Neural crest cell (in vitro differentiated cells): Measurements from ENCODE around the gene RNH1. TPM values are rescaled to one million over a fixed set of nuclear protein-coding genes. Genes with fewer than 3 reads are reported as not detected.
"Not testable (repeated sequence)": the region's sequence is repeated elsewhere in the genome, so short reads cannot be mapped to it uniquely, and the experiment has no call there.

ENCODE experiments used
- DNase-seq: peaks from one replicate; pipeline ENCODE4 v3.0.0; 2021; ENCODE audit warnings: low read depth, mixed read lengths, low spot score
- H3K27ac Mint-ChIP-seq: one replicate; pipeline ENCODE4 v1.8.0; 2021; ENCODE audit warnings: mild to moderate bottlenecking, mixed read lengths; ENCODE audit not compliant: unreplicated experiment
- H3K27me3 Mint-ChIP-seq: 2 replicates; pipeline ENCODE4 v1.8.0; 2021; ENCODE audit warnings: low read depth, mild to moderate bottlenecking, mixed read lengths
- H3K36me3 Mint-ChIP-seq: 2 replicates; pipeline ENCODE4 v1.8.0; 2021; ENCODE audit warnings: low read depth, mild to moderate bottlenecking, mixed read lengths
- H3K4me1 Mint-ChIP-seq: 2 replicates; pipeline ENCODE4 v1.8.0; 2021; ENCODE audit warnings: mixed read lengths
- H3K4me3 Mint-ChIP-seq: one replicate; pipeline ENCODE4 v1.8.0; 2021; ENCODE audit warnings: mild to moderate bottlenecking, mixed read lengths
- H3K9me3 Mint-ChIP-seq: 2 replicates; pipeline ENCODE4 v1.8.0; 2021; ENCODE audit warnings: mixed read lengths
- total RNA-seq: library from RNA; stranded (reverse); gene quantifications from 2 replicates; pipeline ENCODE4 v1.2.1, GENCODE V29; 2021
- TF ChIP-seq, protein P1 (sequence below): fragments of 200-600 bp; sonication (generic); conservative IDR thresholded peaks from 2 replicates; pipeline ENCODE4 v1.5.0; 2021; ENCODE audit warnings: antibody characterized with exemption, mild to moderate bottlenecking

The RNH1 gene
- total RNA-seq, 1 donor from 2014 or later: 71.1 TPM

DNA sequence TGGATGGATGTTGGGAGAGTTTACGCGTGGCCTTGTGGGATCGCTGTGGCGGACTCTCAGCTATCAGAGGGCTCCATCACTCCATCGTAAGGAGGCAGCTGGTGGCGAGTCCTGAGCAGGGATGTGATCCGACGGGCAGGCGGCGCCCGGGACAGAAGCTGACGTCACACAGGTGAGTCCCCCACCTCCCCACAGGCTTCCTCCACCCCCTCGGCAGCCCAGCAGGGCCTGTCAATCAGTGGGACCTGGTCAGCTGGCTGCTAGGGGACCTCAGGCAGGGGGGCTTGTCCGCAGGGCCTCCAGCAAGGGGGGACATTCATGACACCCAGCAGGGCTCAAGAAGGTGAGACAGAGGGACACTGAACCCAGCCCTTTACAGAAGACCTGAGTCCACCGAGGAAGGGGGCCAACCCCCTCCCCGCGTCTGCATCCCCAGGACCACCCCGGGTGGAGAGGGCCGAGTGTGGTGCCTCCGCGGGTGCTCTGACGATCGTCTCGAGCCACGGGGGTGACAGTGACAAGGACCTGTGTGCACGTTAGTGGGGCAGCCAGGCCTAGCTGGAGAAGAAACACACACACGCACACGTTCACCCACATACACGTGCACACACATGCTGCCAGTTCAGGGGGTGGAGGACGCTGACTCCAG, 21.2 kb upstream of the RNH1 start:
- TF ChIP-seq, protein P1, sequence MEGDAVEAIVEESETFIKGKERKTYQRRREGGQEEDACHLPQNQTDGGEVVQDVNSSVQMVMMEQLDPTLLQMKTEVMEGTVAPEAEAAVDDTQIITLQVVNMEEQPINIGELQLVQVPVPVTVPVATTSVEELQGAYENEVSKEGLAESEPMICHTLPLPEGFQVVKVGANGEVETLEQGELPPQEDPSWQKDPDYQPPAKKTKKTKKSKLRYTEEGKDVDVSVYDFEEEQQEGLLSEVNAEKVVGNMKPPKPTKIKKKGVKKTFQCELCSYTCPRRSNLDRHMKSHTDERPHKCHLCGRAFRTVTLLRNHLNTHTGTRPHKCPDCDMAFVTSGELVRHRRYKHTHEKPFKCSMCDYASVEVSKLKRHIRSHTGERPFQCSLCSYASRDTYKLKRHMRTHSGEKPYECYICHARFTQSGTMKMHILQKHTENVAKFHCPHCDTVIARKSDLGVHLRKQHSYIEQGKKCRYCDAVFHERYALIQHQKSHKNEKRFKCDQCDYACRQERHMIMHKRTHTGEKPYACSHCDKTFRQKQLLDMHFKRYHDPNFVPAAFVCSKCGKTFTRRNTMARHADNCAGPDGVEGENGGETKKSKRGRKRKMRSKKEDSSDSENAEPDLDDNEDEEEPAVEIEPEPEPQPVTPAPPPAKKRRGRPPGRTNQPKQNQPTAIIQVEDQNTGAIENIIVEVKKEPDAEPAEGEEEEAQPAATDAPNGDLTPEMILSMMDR: no peak
- Mint-ChIP-seq H3K4me3 (no peak overlapping the region), H3K9me3 (no peaks in the 10 kb centered on the region), H3K36me3 (no peaks in the 10 kb centered on the region), H3K27ac (no peak overlapping the region), H3K27me3 (no peaks in the 10 kb centered on the region), H3K4me1 (no peaks in the 10 kb centered on the region)
- no peak for DNase-seq

DNA sequence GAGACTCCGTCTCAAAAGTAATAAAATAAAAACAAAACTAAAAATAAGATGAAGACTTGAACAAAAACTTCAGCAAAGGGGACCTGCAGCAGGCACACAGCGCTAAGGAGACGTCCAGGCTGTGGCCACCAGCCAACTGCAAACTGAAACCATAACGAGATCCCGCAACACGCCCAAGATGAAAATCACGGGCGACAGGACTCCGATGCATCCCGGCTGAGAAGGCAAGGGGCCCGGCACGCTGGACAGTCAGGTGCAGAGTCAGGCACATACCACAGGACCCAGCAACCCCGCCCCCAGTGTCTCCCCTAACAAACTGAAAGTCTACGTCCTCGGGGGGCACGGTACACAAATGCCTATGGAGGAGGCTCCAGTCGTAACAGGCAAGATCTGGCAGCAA, 19.1 kb upstream of the RNH1 start:
- Mint-ChIP-seq H3K4me3 (no peak overlapping the region), H3K4me1 (no peaks in the 10 kb centered on the region), H3K9me3 (no peaks in the 10 kb centered on the region), H3K36me3 (no peaks in the 10 kb centered on the region), H3K27ac (no peak overlapping the region), H3K27me3 (no peaks in the 10 kb centered on the region)
- no peak for DNase-seq
- TF ChIP-seq, protein P1: no peak

- Mint-ChIP-seq H3K4me1 (peaks cover 4% of the 10 kb centered on the region), H3K36me3 (peaks cover 21% of the 10 kb centered on the region), H3K9me3 (peaks cover 3% of the 10 kb centered on the region), H3K4me3 (no peak overlapping the region), H3K27ac (no peak overlapping the region), H3K27me3 (no peaks in the 10 kb centered on the region)
- TF ChIP-seq, protein P1: no peak
- DNase-seq: no peak
Measured at GRCh38 chr11:521177-521688, 14.2 kb upstream of the RNH1 start.

- H3K27ac Mint-ChIP-seq: no peak overlapping the region
- peaks cover 24% of the 10 kb centered on the region for H3K36me3 Mint-ChIP-seq
- DNase-seq: no peak
- H3K4me3 Mint-ChIP-seq: peak overlapping the region; percentile 47
- H3K4me1 Mint-ChIP-seq: peaks cover 4% of the 10 kb centered on the region
- TF ChIP-seq, protein P1: no peak
- no peaks in the 10 kb centered on the region for H3K27me3 Mint-ChIP-seq
- H3K9me3 Mint-ChIP-seq: peaks cover 3% of the 10 kb centered on the region
Measured at GRCh38 chr11:520428-521176, 13.6 kb upstream of the RNH1 start.

DNA sequence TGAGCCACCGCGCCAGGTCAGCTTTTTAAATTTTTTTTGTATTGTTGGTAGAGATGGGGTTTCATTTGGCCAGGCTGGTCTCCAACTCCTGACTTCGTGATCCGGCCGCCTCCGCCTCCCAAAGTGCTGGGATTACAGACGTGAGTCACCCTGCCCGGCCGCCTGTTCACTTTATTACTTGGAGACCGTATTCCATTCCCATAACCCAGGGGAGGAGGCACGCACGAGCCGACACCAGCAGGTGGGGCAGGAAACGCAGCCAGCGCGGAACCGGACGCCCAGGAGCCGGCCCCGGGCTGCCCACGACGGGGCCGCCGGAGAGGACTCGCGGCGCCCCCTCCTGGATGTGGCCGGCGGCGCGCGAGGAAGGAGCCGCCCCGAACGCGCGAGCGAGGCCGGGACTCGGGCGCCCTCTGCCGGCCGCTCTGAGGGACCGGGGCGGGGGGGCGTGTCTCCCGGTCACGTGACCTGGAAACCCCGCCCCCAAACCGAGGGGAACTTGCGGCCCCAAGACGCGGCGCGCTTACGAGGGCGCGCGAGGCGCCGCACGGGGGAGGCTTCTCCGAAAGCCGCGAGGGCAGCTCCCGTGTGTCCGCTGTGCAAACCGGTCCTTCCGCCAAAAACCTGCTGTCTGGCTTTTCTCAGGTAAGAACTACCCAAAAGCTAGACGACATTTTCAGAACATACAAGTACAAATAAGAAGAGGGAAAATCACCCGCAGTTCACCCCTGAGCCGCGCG, 11.6 kb upstream of the RNH1 start:
- TF ChIP-seq, protein P1: peak; percentile 99
- Mint-ChIP-seq H3K9me3 (peaks cover 3% of the 10 kb centered on the region), H3K4me3 (no peak overlapping the region)

GRCh38 chr11:516918-517685, 10.1 kb upstream of the RNH1 start:
- not testable (repeated sequence) for H3K4me3 Mint-ChIP-seq, H3K27me3 Mint-ChIP-seq, DNase-seq, H3K4me1 Mint-ChIP-seq, H3K9me3 Mint-ChIP-seq, H3K27ac Mint-ChIP-seq
- H3K36me3 Mint-ChIP-seq: peaks cover 33% of the 10 kb centered on the region

More for the DNA sequence above, 11.6 kb upstream of the RNH1 start:
- Mint-ChIP-seq H3K36me3 (peaks cover 29% of the 10 kb centered on the region), H3K4me1 (peaks cover 4% of the 10 kb centered on the region), H3K27ac (no peak overlapping the region), H3K27me3 (no peaks in the 10 kb centered on the region)
- DNase-seq: peak; percentile 84
